ENCODE results near the gene ANKRD34C. TPM values are rescaled to one million over a fixed set of nuclear protein-coding genes. Genes with fewer than 3 reads are reported as not detected.

Gene ANKRD34C
- total RNA-seq, 1 donor from 2014 or later = not detected

DNA sequence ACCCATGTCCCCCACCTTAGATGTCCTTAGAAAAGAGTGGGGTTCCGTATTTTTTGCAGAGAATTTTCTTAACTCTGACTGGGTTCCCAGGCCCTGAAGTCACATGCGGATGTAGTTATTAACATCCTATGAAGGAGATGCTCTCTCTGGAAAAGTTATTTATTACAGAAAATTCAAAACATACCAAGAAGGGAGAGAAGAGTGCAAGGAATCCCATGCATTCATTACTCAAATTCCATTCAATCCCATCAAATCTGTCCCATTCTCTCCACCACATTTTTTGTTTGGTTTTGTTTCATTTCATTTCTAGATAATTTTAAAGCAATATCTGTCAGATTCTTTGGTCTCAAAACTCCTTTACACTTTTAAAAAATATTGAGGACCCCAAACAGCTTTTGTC lies 34.3 kb upstream of the ANKRD34C start:
- no peaks in the 10 kb centered on the region for H3K36me3 Mint-ChIP-seq (ENCODE audit: insufficient read depth)
- TF ChIP-seq, protein P1, sequence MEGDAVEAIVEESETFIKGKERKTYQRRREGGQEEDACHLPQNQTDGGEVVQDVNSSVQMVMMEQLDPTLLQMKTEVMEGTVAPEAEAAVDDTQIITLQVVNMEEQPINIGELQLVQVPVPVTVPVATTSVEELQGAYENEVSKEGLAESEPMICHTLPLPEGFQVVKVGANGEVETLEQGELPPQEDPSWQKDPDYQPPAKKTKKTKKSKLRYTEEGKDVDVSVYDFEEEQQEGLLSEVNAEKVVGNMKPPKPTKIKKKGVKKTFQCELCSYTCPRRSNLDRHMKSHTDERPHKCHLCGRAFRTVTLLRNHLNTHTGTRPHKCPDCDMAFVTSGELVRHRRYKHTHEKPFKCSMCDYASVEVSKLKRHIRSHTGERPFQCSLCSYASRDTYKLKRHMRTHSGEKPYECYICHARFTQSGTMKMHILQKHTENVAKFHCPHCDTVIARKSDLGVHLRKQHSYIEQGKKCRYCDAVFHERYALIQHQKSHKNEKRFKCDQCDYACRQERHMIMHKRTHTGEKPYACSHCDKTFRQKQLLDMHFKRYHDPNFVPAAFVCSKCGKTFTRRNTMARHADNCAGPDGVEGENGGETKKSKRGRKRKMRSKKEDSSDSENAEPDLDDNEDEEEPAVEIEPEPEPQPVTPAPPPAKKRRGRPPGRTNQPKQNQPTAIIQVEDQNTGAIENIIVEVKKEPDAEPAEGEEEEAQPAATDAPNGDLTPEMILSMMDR (IDR thresholded peaks at IDR 0.05; ENCODE audit: unreplicated experiment) = no peak

DNA sequence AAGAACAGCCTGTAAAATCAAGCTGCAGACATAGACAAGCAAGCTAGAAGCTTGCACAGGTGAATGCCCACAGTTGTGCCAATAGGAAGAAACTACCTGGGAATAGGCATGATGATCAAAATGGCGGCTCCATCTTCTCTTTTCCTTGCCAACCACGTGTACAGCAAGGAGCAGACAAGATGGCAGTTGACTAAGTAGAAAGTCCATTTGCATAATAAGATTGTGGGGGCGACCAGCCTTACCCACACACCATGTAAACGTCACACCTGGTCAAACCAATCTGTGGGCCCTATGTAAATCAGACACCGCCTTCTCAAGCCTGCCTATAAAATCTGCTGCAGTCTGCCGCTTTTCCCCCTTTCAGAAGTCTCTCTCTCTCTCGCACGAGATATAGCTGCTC lies 25.1 kb upstream of the ANKRD34C start:
- TF ChIP-seq, protein P1 (IDR thresholded peaks at IDR 0.05; ENCODE audit: unreplicated experiment) = no peak
- H3K4me1 Mint-ChIP-seq (ENCODE audit: low read depth) = no peaks in the 10 kb centered on the region
- H3K27ac Mint-ChIP-seq = no peak overlapping the region

More for the DNA sequence above, 34.3 kb upstream of the ANKRD34C start:
- no peak overlapping the region for H3K4me3 Mint-ChIP-seq (ENCODE audit: low read depth)
- peaks cover 30% of the 10 kb centered on the region for H3K27me3 Mint-ChIP-seq
- H3K9me3 Mint-ChIP-seq (ENCODE audit: low read depth) = no peaks in the 10 kb centered on the region
- H3K4me1 Mint-ChIP-seq (ENCODE audit: low read depth) = no peaks in the 10 kb centered on the region
- no peak overlapping the region for H3K27ac Mint-ChIP-seq
- no peak for DNase-seq (ENCODE audit: low spot score, unreplicated experiment)

DNA sequence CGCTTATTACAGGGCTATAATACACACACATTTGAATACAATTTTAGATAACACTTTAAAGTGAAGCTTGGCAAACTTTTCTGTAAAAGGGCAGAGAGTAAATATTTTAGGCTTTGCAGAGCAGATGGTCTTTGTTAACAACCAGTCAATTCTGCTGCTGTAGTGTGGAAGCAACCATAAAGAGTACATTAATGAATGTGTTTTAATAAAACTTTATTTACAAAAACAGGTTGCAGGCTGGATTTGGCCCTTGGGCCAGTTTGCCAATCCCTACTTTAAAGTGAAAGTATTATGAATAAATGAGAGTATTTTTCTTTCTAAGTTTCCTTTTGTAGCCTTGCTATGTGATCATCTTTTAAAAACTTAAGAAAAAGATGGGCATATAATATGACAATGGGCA lies 20.7 kb upstream of the ANKRD34C start:
- no peak for DNase-seq (ENCODE audit: low spot score, unreplicated experiment)
- Mint-ChIP-seq H3K4me3 (ENCODE audit: low read depth) (no peak overlapping the region), H3K4me1 (ENCODE audit: low read depth) (no peaks in the 10 kb centered on the region), H3K27ac (no peak overlapping the region), H3K27me3 (peaks cover 6% of the 10 kb centered on the region), H3K9me3 (ENCODE audit: low read depth) (no peaks in the 10 kb centered on the region), H3K36me3 (ENCODE audit: insufficient read depth) (no peaks in the 10 kb centered on the region)
- TF ChIP-seq, protein P1 (IDR thresholded peaks at IDR 0.05; ENCODE audit: unreplicated experiment) = no peak

More for the DNA sequence above, 25.1 kb upstream of the ANKRD34C start:
- H3K27me3 Mint-ChIP-seq = peaks cover 6% of the 10 kb centered on the region
- peaks cover 7% of the 10 kb centered on the region for H3K9me3 Mint-ChIP-seq (ENCODE audit: low read depth)
- no peak overlapping the region for H3K4me3 Mint-ChIP-seq (ENCODE audit: low read depth)
- no peak for DNase-seq (ENCODE audit: low spot score, unreplicated experiment)
- no peaks in the 10 kb centered on the region for H3K36me3 Mint-ChIP-seq (ENCODE audit: insufficient read depth)

DNA sequence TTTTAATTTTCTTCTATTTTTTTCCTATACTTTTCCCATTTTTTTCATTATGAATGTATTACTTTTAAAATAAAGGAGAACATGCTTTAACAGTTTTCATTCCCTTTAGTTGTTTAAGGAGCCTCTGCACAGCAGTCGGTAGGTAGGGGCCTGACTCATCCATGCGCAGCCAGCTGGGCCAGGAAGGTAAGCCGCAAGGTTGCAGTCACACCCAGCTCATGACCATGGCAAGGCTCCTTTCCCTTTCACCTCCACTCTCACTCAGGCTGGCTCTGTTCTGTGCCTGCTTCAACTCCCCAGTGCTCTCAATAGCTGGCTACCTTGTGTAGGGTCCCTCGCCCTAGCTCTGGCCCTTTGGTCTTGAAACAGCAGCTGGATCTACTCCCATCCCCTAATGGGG lies 17.4 kb upstream of the ANKRD34C start:
- no peak overlapping the region for H3K27ac Mint-ChIP-seq
- TF ChIP-seq, protein P1 (IDR thresholded peaks at IDR 0.05; ENCODE audit: unreplicated experiment) = no peak
- DNase-seq (ENCODE audit: low spot score, unreplicated experiment) = no peak
- H3K4me1 Mint-ChIP-seq (ENCODE audit: low read depth) = no peaks in the 10 kb centered on the region
- peaks cover 11% of the 10 kb centered on the region for H3K27me3 Mint-ChIP-seq
- no peak overlapping the region for H3K4me3 Mint-ChIP-seq (ENCODE audit: low read depth)
- H3K9me3 Mint-ChIP-seq (ENCODE audit: low read depth) = no peaks in the 10 kb centered on the region
- H3K36me3 Mint-ChIP-seq (ENCODE audit: insufficient read depth) = no peaks in the 10 kb centered on the region

DNA sequence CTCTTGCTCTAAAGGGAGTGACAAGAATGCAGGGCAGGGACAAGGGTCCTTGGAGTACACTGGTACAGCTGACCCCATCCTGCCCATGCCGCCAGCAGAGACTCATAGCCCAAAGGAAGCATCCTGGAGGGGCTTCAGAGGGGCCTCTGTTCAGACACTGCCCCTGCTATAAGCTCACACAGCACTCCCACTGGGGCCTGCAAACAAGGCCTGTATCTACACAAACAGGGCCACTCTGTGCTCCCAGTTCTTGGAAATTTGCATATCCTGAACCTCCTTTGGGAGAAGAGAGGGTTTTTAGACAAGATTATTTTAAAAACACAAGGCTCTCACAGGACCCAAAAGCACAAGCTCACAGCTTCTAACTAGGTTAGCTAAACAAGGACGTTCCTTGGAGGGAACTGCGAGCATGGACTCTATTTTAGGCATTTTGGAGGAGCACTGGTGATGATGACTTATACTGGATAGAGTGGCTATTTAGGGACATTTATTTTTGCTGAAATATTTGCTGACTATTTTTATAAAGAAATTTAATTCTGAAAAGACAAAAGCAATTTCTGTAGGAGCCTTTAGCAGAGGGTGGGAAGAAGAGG lies 16.4 kb upstream of the ANKRD34C start:
- Mint-ChIP-seq H3K27ac (no peak overlapping the region), H3K36me3 (ENCODE audit: insufficient read depth) (no peaks in the 10 kb centered on the region), H3K27me3 (peaks cover 8% of the 10 kb centered on the region), H3K4me3 (ENCODE audit: low read depth) (no peak overlapping the region), H3K4me1 (ENCODE audit: low read depth) (no peaks in the 10 kb centered on the region), H3K9me3 (ENCODE audit: low read depth) (no peaks in the 10 kb centered on the region)
- TF ChIP-seq, protein P1 (IDR thresholded peaks at IDR 0.05; ENCODE audit: unreplicated experiment) = no peak
- DNase-seq (ENCODE audit: low spot score, unreplicated experiment) = no peak

Data from progenitor cell of endocrine pancreas (in vitro differentiated cells).